H9 (cell line): ENCODE results near the gene ADAM33. TPM values are rescaled to one million over a fixed set of nuclear protein-coding genes. Genes with fewer than 3 reads are reported as not detected.

Source experiments
- DNase-seq: peaks from one replicate; pipeline ENCODE4 v3.0.0-alpha.2; 2017
- H2AFZ ChIP-seq: one replicate; pipeline ENCODE4 v1.6.1; 2013; ENCODE audit warnings: mild to moderate bottlenecking, low read length, control low read depth, moderate library complexity
- H2AK5ac ChIP-seq: 2 replicates; pipeline ENCODE4 v1.6.1; 2013; ENCODE audit warnings: low read length, control low read depth, mixed read lengths; ENCODE audit not compliant: insufficient read length
- H2BK120ac ChIP-seq: one replicate; pipeline ENCODE4 v1.6.1; 2013; ENCODE audit warnings: low read depth, mild to moderate bottlenecking, low read length, control low read depth, inconsistent platforms; ENCODE audit not compliant: poor library complexity, severe bottlenecking
- H2BK12ac ChIP-seq: 2 replicates; pipeline ENCODE4 v1.6.1; 2013; ENCODE audit warnings: low read length, control low read depth, mixed read lengths, low read depth; ENCODE audit not compliant: insufficient read length
- H2BK15ac ChIP-seq: 2 replicates; pipeline ENCODE4 v1.6.1; 2013; ENCODE audit warnings: low read depth, low read length, control low read depth
- H2BK20ac ChIP-seq: one replicate; pipeline ENCODE4 v1.6.1; 2013; ENCODE audit warnings: low read depth, mild to moderate bottlenecking, low read length, control low read depth, inconsistent platforms; ENCODE audit not compliant: poor library complexity, severe bottlenecking
- H2BK5ac ChIP-seq: 2 replicates; pipeline ENCODE4 v1.6.1; 2013; ENCODE audit warnings: low read length, control low read depth, mixed read lengths; ENCODE audit not compliant: insufficient read length
- H3K14ac ChIP-seq: 2 replicates; pipeline ENCODE4 v1.6.1; 2013; ENCODE audit warnings: low read length, control low read depth; ENCODE audit not compliant: insufficient read depth
- H3K18ac ChIP-seq: 2 replicates; pipeline ENCODE4 v1.6.1; 2013; ENCODE audit warnings: low read depth, mild to moderate bottlenecking, mixed read lengths, low read length, control low read depth; ENCODE audit not compliant: insufficient read length
- H3K23ac ChIP-seq: 2 replicates; pipeline ENCODE4 v1.6.1; 2013; ENCODE audit warnings: low read length, control low read depth, mixed read lengths, low read depth; ENCODE audit not compliant: insufficient read length
- H3K23me2 ChIP-seq: 2 replicates; pipeline ENCODE4 v1.6.1; 2013; ENCODE audit warnings: low read depth, mild to moderate bottlenecking, mixed read lengths, low read length, control low read depth; ENCODE audit not compliant: insufficient read length, poor library complexity, severe bottlenecking
- H3K27ac ChIP-seq: 2 replicates; pipeline ENCODE4 v1.5.1; 2013; ENCODE audit warnings: low read length, control low read depth, mixed read lengths, low read depth; ENCODE audit not compliant: insufficient read length
- H3K27me3 ChIP-seq: 2 replicates; pipeline ENCODE4 v1.6.1; 2013; ENCODE audit warnings: low read length, control low read depth, inconsistent platforms; ENCODE audit not compliant: insufficient read depth
- H3K4ac ChIP-seq: 2 replicates; pipeline ENCODE4 v1.6.1; 2013; ENCODE audit warnings: low read depth, mild to moderate bottlenecking, control low read depth, inconsistent platforms, low read length, moderate library complexity
- H3K4me1 ChIP-seq: 2 replicates; pipeline ENCODE4 v1.6.1; 2013; ENCODE audit warnings: low read length, control low read depth, inconsistent platforms; ENCODE audit not compliant: insufficient read depth
- H3K4me2 ChIP-seq: 2 replicates; pipeline ENCODE4 v1.6.1; 2013; ENCODE audit warnings: low read length, control low read depth, mixed read lengths; ENCODE audit not compliant: insufficient read length, insufficient read depth
- H3K56ac ChIP-seq: 2 replicates; pipeline ENCODE4 v1.6.1; 2013; ENCODE audit warnings: low read depth, mild to moderate bottlenecking, mixed read lengths, low read length, control low read depth; ENCODE audit not compliant: insufficient read length
- H3K79me1 ChIP-seq: 2 replicates; pipeline ENCODE4 v1.6.1; 2013; ENCODE audit warnings: low read depth, mild to moderate bottlenecking, moderate library complexity, low read length, control low read depth, inconsistent platforms; ENCODE audit not compliant: insufficient read depth, poor library complexity, severe bottlenecking
- H3K79me2 ChIP-seq: 2 replicates; pipeline ENCODE4 v1.6.1; 2013; ENCODE audit warnings: low read length, control low read depth, inconsistent platforms; ENCODE audit not compliant: insufficient read depth
- H3K9ac ChIP-seq: 2 replicates; pipeline ENCODE4 v1.6.1; 2013; ENCODE audit warnings: low read length, control low read depth, mixed read lengths; ENCODE audit not compliant: insufficient read length; ENCODE audit errors: extremely low read depth
- H3K9me3 ChIP-seq: one replicate; pipeline ENCODE4 v1.6.1; 2013; ENCODE audit warnings: low read depth, low read length, inconsistent platforms; ENCODE audit not compliant: control insufficient read depth
- H3T11ph ChIP-seq: one replicate; pipeline ENCODE4 v1.6.1; 2013; ENCODE audit warnings: mild to moderate bottlenecking, low read length, control low read depth, inconsistent platforms
- H4K20me1 ChIP-seq: one replicate; pipeline ENCODE4 v1.6.1; 2013; ENCODE audit not compliant: control insufficient read depth, insufficient read length, insufficient read depth
- H4K5ac ChIP-seq: 2 replicates; pipeline ENCODE4 v1.6.1; 2013; ENCODE audit warnings: low read depth, mild to moderate bottlenecking, mixed read lengths, low read length, control low read depth; ENCODE audit not compliant: insufficient read length
- H4K8ac ChIP-seq: replicated peaks from 2 replicates; pipeline ENCODE4 v1.6.1; 2013; ENCODE audit warnings: low read length, control low read depth, mixed read lengths, low read depth; ENCODE audit not compliant: insufficient read length
- H4K91ac ChIP-seq: 2 replicates; pipeline ENCODE4 v1.6.1; 2013; ENCODE audit warnings: low read depth, mild to moderate bottlenecking, moderate library complexity, mixed read lengths, low read length, control low read depth; ENCODE audit not compliant: insufficient read length
- H3K27ac Mint-ChIP-seq, 3 experiments: 2 replicates in 2 of 3; 3 replicates in 1 of 3; pipeline ENCODE4 v1.8.0; 2020 to 2021; ENCODE audit warnings: mixed read lengths in 3 of 3, mild to moderate bottlenecking in 1 of 3, moderate library complexity in 1 of 3
- H3K27me3 Mint-ChIP-seq: 2 replicates; pipeline ENCODE4 v1.8.0; 2021; ENCODE audit warnings: low read depth, mild to moderate bottlenecking, moderate library complexity, mixed read lengths
- H3K36me3 Mint-ChIP-seq, 3 experiments: 2 replicates in 2 of 3; 3 replicates in 1 of 3; pipeline ENCODE4 v1.8.0; 2020 to 2021; ENCODE audit warnings: low read depth in 3 of 3, mixed read lengths in 3 of 3; ENCODE audit not compliant: insufficient read depth in 1 of 3
- H3K4me1 Mint-ChIP-seq, 2 experiments: 2 replicates each; pipeline ENCODE4 v1.8.0; 2020; ENCODE audit warnings: mixed read lengths in 2 of 2
- H3K4me3 Mint-ChIP-seq, 2 experiments: 2 replicates in 1 of 2; 3 replicates in 1 of 2; pipeline ENCODE4 v1.8.0; 2020 to 2021; ENCODE audit warnings: mild to moderate bottlenecking in 2 of 2, mixed read lengths in 2 of 2, moderate library complexity in 1 of 2
- H3K9me3 Mint-ChIP-seq, 2 experiments: 2 replicates in 1 of 2; 3 replicates in 1 of 2; pipeline ENCODE4 v1.8.0; 2020; ENCODE audit warnings: mild to moderate bottlenecking in 2 of 2, mixed read lengths in 2 of 2, moderate library complexity in 1 of 2
- CTCF ChIP-seq: fragments of 200-600 bp; sonication (generic); conservative IDR thresholded peaks from 3 replicates; pipeline ENCODE4 v1.8.0; 2021; ENCODE audit warnings: antibody characterized with exemption, mild to moderate bottlenecking
- WGBS: extraction: QIAGEN DNeasy Blood & Tissue Kit; methylation state at CpG from one replicate; pipeline ENCODE4 v1.1.7; 2013; ENCODE audit warnings: missing lambda C conversion rate, low lambda C conversion rate, mixed read lengths; ENCODE audit not compliant: insufficient read length; ENCODE audit errors: extremely low coverage; 5-methylcytosine and 5-hydroxymethylcytosine counted together
- total RNA-seq: library from RNA; stranded (reverse); gene quantifications from 2 replicates; pipeline ENCODE4 v1.2.1, GENCODE V29; 2021

ADAM33 gene
- total RNA-seq, 1 experiment from 2014 or later, result 4.0 TPM

DNA sequence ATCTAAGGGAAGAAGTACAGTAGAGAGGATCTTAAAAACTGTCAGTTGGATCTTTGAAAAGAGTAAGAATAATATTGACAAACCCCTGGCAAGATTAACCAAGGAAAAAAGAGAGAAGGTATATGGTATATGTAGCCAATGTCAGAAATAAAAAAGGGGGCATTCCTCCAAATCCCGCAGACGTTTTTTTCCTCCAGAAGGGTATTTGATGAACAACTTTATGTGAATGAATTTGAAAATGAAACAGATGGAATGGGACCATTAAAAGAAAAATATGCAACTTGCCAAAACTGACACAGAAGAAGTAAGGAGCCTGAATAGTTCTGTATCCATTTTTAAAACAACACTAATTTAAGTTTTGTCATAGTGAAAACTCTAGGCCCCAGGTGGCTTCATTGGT is 54.3 kb downstream of the ADAM33 start:
- WGBS, result no CpG with 5 or more reads among the region's 2 CpGs
- no peak overlapping the region for H3K18ac ChIP-seq

More for the DNA sequence above, 54.3 kb downstream of the ADAM33 start:
- Histone ChIP-seq H2AFZ (no peak overlapping the region), H3K27ac (no peak overlapping the region), H4K8ac (no peak overlapping the region), H3K4ac (no peak overlapping the region), H3K79me2 (no peaks in the 10 kb centered on the region), H3K4me1 (peaks cover 6% of the 10 kb centered on the region; the same call in 1 of the 2 replicates), H3K4me2 (no peak overlapping the region), H3K23me2 (no peaks in the 10 kb centered on the region), H3K79me1 (no peaks in the 10 kb centered on the region), H2BK120ac (no peak overlapping the region), H3K56ac (no peak overlapping the region), H3K9me3 (no peaks in the 10 kb centered on the region), H3K23ac (no peak overlapping the region), H3K27me3 (no peaks in the 10 kb centered on the region), H3K14ac (no peak overlapping the region), H3T11ph (no peak overlapping the region), H2BK20ac (no peak overlapping the region), H2BK5ac (no peak overlapping the region), H3K9ac (no peak overlapping the region), H2BK15ac (no peak overlapping the region), H4K20me1 (no peaks in the 10 kb centered on the region), H2BK12ac (no peak overlapping the region), H4K91ac (no peak overlapping the region), H4K5ac (no peak overlapping the region), H2AK5ac (no peak overlapping the region)
- H3K4me3 Mint-ChIP-seq, result no peak overlapping the region
- H3K4me1 Mint-ChIP-seq, result peaks cover 25 to 26% of the 10 kb centered on the region in 2 experiments
- no peaks in the 10 kb centered on the region for H3K9me3 Mint-ChIP-seq
- H3K27ac Mint-ChIP-seq, result no peak overlapping the region
- no peaks in the 10 kb centered on the region for H3K27me3 Mint-ChIP-seq
- H3K36me3 Mint-ChIP-seq, result peaks cover 0 to 11% (median 7%) of the 10 kb centered on the region in 3 experiments; a peak in 4 of 7 replicates
- DNase-seq, result no peak
- TF ChIP-seq CTCF, result no peak
